WTC11 (cell line): ENCODE measurements around the gene SMAD6. TPM values are rescaled to one million over a fixed set of nuclear protein-coding genes. Genes with fewer than 3 reads are reported as not detected.

Source experiments
- ATAC-seq: fragments of 200-7000 bp; cut with Tn5 transposase; 2 replicates; pipeline ENCODE4 v1.10.0; 2021; ENCODE audit warnings: mild to moderate bottlenecking, moderate library complexity
- CTCF ChIA-PET: fragments of 300-600 bp; sonication (Branson Sonifier 250); formaldehyde crosslinking; loops from one replicate; lab custom pipeline; 2021; ENCODE audit warnings: antibody characterized with exemption; lab: Charles Lee
- POLR2A ChIA-PET: fragments of 350-600 bp; sonication (Branson Sonifier 250); formaldehyde crosslinking; loops from one replicate; lab custom pipeline; 2021; ENCODE audit warnings: antibody characterized with exemption; lab: Charles Lee
- DNase-seq: peaks from one replicate; pipeline ENCODE4 v3.0.0; 2021; ENCODE audit warnings: low spot score
- H3K27ac Mint-ChIP-seq: 2 replicates; pipeline ENCODE4 v1.8.0; 2021; ENCODE audit warnings: mixed read lengths
- H3K27me3 Mint-ChIP-seq: 2 replicates; pipeline ENCODE4 v1.8.0; 2021; ENCODE audit warnings: low read depth, mild to moderate bottlenecking, moderate library complexity, mixed read lengths
- H3K36me3 Mint-ChIP-seq: 2 replicates; pipeline ENCODE4 v1.8.0; 2021; ENCODE audit warnings: mixed read lengths
- H3K4me1 Mint-ChIP-seq: 2 replicates; pipeline ENCODE4 v1.8.0; 2022; ENCODE audit warnings: mixed read lengths
- H3K4me3 Mint-ChIP-seq: 2 replicates; pipeline ENCODE4 v1.8.0; 2021; ENCODE audit warnings: mild to moderate bottlenecking, moderate library complexity, mixed read lengths
- H3K9me3 Mint-ChIP-seq: 2 replicates; pipeline ENCODE4 v1.8.0; 2021; ENCODE audit warnings: mixed read lengths
- EMX1 ChIP-seq: fragments of 250-450 bp; sonication (Bioruptor Pico); IDR thresholded peaks from 2 replicates; pipeline ENCODE4 v1.8.0; 2021; ENCODE audit warnings: mild to moderate bottlenecking
- GABPB1 ChIP-seq: sonication (generic); formaldehyde crosslinking; IDR thresholded peaks from 2 replicates; pipeline ENCODE4 v1.8.1; 2023; ENCODE audit warnings: mild to moderate bottlenecking, missing genetic modification reagents
- HMGA2 ChIP-seq: fragments of 250-450 bp; sonication (Bioruptor Pico); IDR thresholded peaks from 2 replicates; pipeline ENCODE4 v1.4.0; 2021; ENCODE audit warnings: mild to moderate bottlenecking, moderate library complexity
- RORB ChIP-seq: fragments of 250-450 bp; sonication (Bioruptor Pico); IDR thresholded peaks from 2 replicates; pipeline ENCODE4 v1.9.0; 2021; ENCODE audit warnings: mild to moderate bottlenecking
- SMAD3 ChIP-seq: sonication (generic); formaldehyde crosslinking; IDR thresholded peaks from 2 replicates; pipeline ENCODE4 v1.8.0; 2022; ENCODE audit warnings: missing genetic modification reagents, mild to moderate bottlenecking, borderline replicate concordance
- SMAD4 ChIP-seq: sonication (generic); formaldehyde crosslinking; IDR thresholded peaks from 2 replicates; pipeline ENCODE4 v1.8.0; 2022; ENCODE audit warnings: mild to moderate bottlenecking, missing genetic modification reagents
- SOX15 ChIP-seq: fragments of 250-450 bp; sonication (Bioruptor Pico); IDR thresholded peaks from 2 replicates; pipeline ENCODE4 v1.9.0; 2021; ENCODE audit warnings: mild to moderate bottlenecking
- TCF7 ChIP-seq: sonication (generic); formaldehyde crosslinking; IDR thresholded peaks from 2 replicates; pipeline ENCODE4 v1.8.0; 2022; ENCODE audit warnings: mild to moderate bottlenecking, low read depth, missing genetic modification reagents, moderate library complexity
- ZNF121 ChIP-seq: sonication (generic); formaldehyde crosslinking; IDR thresholded peaks from 2 replicates; pipeline ENCODE4 v1.8.0; 2023; ENCODE audit warnings: missing genetic modification reagents
- ZNF317 ChIP-seq: sonication (generic); formaldehyde crosslinking; IDR thresholded peaks from 2 replicates; pipeline ENCODE4 v1.8.1; 2023; ENCODE audit warnings: low read depth, mild to moderate bottlenecking, moderate library complexity, missing genetic modification reagents, borderline replicate concordance
- total RNA-seq: library from RNA; stranded (reverse); gene quantifications from 3 replicates; pipeline ENCODE4 v1.2.3, GENCODE V29; 2021
- TF ChIP-seq, protein P1 (sequence below): sonication (generic); formaldehyde crosslinking; IDR thresholded peaks from 2 replicates; pipeline ENCODE4 v1.8.0; 2022; ENCODE audit warnings: mild to moderate bottlenecking, missing genetic modification reagents
- TF ChIP-seq, protein P2 (sequence below): sonication (generic); formaldehyde crosslinking; IDR thresholded peaks from 2 replicates; pipeline ENCODE4 v1.8.0; 2022; ENCODE audit warnings: mild to moderate bottlenecking, missing genetic modification reagents
- TF ChIP-seq, protein P3 (sequence below): sonication (generic); formaldehyde crosslinking; IDR thresholded peaks from 2 replicates; pipeline ENCODE4 v1.8.1; 2022; ENCODE audit warnings: low read depth, missing genetic modification reagents, borderline replicate concordance
- TF ChIP-seq, protein P4 (sequence below): fragments of 250-450 bp; sonication (Bioruptor Pico); IDR thresholded peaks from 2 replicates; pipeline ENCODE4 v2.1.2; 2022; ENCODE audit warnings: mild to moderate bottlenecking, moderate library complexity
- TF ChIP-seq, protein P5 (sequence below): sonication (generic); formaldehyde crosslinking; IDR thresholded peaks from 2 replicates; pipeline ENCODE4 v1.8.0; 2022; ENCODE audit warnings: missing genetic modification reagents
- TF ChIP-seq, protein P6 (sequence below): sonication (generic); formaldehyde crosslinking; IDR thresholded peaks from 2 replicates; pipeline ENCODE4 v1.8.1; 2023; ENCODE audit warnings: mild to moderate bottlenecking, moderate library complexity, missing genetic modification reagents

Gene SMAD6
- total RNA-seq, 1 experiment from 2014 or later: 13.9 TPM

DNA sequence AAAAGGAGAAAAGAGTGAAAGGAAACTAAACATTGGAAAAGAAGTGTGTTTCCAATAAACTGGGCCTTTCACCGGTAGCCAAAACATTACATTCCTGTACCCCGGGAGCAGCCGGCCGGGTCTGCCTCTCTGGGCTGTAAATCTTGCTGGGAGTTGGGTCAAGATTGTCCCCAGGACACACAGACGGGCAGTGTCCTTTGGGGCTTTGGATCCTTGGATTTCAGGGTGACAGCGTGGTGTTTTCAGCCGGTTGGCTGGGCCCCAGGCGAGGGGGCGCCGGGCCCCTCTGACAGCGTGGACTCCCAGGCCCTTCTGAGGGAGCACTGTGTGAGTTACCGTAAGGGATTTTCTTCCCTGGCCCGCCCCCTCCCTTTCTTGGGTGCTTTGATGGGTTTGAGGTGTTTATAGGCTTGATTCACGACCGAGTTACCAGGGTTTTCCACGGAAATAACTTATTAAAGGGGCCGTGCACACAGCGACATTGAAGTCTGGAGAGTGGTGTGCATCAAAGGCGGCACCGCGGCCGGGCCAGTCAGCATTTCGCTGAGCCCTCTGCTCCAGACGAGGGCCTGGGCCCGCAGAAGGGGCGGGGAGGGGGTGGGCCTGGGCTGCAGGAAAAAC, 27.4 kb downstream of the SMAD6 start:
- TF ChIP-seq RORB: no peak
- TF ChIP-seq EMX1 (CRISPR knock-in tag): no peak
- TF ChIP-seq, protein P1, sequence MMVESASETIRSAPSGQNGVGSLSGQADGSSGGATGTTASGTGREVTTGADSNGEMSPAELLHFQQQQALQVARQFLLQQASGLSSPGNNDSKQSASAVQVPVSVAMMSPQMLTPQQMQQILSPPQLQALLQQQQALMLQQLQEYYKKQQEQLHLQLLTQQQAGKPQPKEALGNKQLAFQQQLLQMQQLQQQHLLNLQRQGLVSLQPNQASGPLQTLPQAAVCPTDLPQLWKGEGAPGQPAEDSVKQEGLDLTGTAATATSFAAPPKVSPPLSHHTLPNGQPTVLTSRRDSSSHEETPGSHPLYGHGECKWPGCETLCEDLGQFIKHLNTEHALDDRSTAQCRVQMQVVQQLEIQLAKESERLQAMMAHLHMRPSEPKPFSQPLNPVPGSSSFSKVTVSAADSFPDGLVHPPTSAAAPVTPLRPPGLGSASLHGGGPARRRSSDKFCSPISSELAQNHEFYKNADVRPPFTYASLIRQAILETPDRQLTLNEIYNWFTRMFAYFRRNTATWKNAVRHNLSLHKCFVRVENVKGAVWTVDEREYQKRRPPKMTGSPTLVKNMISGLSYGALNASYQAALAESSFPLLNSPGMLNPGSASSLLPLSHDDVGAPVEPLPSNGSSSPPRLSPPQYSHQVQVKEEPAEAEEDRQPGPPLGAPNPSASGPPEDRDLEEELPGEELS (CRISPR knock-in tag): no peak
- TF ChIP-seq, protein P2, sequence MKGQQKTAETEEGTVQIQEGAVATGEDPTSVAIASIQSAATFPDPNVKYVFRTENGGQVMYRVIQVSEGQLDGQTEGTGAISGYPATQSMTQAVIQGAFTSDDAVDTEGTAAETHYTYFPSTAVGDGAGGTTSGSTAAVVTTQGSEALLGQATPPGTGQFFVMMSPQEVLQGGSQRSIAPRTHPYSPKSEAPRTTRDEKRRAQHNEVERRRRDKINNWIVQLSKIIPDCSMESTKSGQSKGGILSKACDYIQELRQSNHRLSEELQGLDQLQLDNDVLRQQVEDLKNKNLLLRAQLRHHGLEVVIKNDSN (CRISPR knock-in tag): no peak
- CTCF ChIA-PET: interaction anchor here (1.4 kb wide), 1 partner anchor 122 kb away, joined by 4 read pairs; no protein-coding TSS in a partner anchor
- Mint-ChIP-seq H3K27me3 (no peaks in the 10 kb centered on the region), H3K9me3 (no peaks in the 10 kb centered on the region), H3K27ac (peak overlapping the region; percentile 27; the same call in 1 of the 2 replicates), H3K4me1 (peaks cover 26% of the 10 kb centered on the region), H3K36me3 (no peaks in the 10 kb centered on the region), H3K4me3 (no peak overlapping the region)
- no peak for DNase-seq
- POLR2A ChIA-PET: no interaction called here
- ATAC-seq: peak; percentile 65

DNA sequence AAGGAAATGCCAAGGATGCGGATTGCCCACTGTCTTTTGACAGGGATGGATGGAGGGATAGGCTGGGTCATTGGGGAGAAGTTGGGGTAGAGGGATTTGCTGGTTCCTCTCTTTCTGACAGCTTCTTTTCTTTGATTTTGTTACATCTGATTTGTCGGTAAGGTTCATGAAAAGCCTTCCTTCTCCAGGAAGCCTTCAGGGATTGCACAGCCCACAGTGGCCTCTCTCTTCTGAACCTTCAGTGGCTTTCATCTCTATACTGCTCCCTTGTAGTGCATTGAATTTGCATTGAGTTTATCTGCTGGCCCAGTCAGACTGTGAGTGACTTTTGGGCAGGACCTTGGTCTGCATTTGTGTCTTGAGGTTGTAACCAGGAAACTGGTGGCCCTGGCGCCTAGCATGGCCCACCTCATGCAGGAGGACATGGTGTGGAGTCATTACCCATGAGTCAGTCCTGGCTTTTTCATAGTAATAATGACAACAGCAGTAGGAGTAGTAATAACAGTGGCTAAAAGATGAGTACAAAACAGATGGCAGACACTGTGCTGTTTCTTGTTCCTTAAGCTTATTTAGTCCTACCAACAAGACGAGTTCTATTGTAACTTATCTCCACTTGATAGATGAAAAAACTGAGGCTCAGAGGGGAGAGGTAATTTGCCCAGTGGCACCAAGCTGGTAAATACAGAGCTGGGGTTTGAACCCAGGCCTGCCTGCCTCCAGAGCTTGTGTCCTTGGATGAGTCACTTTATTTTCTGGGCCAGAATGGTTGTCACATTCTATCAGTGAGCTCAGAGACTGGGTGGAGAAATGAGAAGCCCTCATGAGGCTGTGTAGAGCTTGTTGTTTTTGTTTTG, 28.4 kb downstream of the SMAD6 start:
- DNase-seq: no peak
- TF ChIP-seq GABPB1 (no peak), SMAD4 (CRISPR knock-in tag) (no peak), SMAD3 (CRISPR knock-in tag) (no peak), ZNF121 (CRISPR knock-in tag) (no peak), TCF7 (CRISPR knock-in tag) (no peak), SOX15 (CRISPR knock-in tag) (no peak)
- TF ChIP-seq, protein P3, sequence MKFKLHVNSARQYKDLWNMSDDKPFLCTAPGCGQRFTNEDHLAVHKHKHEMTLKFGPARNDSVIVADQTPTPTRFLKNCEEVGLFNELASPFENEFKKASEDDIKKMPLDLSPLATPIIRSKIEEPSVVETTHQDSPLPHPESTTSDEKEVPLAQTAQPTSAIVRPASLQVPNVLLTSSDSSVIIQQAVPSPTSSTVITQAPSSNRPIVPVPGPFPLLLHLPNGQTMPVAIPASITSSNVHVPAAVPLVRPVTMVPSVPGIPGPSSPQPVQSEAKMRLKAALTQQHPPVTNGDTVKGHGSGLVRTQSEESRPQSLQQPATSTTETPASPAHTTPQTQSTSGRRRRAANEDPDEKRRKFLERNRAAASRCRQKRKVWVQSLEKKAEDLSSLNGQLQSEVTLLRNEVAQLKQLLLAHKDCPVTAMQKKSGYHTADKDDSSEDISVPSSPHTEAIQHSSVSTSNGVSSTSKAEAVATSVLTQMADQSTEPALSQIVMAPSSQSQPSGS (CRISPR knock-in tag): no peak
- TF ChIP-seq, protein P4, sequence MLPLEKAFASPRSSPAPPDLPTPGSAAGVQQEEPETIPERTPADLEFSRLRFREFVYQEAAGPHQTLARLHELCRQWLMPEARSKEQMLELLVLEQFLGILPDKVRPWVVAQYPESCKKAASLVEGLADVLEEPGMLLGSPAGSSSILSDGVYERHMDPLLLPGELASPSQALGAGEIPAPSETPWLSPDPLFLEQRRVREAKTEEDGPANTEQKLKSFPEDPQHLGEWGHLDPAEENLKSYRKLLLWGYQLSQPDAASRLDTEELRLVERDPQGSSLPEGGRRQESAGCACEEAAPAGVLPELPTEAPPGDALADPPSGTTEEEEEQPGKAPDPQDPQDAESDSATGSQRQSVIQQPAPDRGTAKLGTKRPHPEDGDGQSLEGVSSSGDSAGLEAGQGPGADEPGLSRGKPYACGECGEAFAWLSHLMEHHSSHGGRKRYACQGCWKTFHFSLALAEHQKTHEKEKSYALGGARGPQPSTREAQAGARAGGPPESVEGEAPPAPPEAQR (CRISPR knock-in tag): no peak
- CTCF ChIA-PET: interaction anchor here (0.6 to 1.8 kb wide), 2 partner anchors 15 to 111 kb away, joined by 3 to 4 read pairs; no protein-coding TSS in a partner anchor
- no peak overlapping the region for H3K27ac Mint-ChIP-seq
- no peaks in the 10 kb centered on the region for H3K36me3 Mint-ChIP-seq
- no peaks in the 10 kb centered on the region for H3K27me3 Mint-ChIP-seq
- peaks cover 30% of the 10 kb centered on the region for H3K4me1 Mint-ChIP-seq
- no peaks in the 10 kb centered on the region for H3K9me3 Mint-ChIP-seq
- H3K4me3 Mint-ChIP-seq: no peak overlapping the region
- POLR2A ChIA-PET: no interaction called here
- no peak for ATAC-seq

DNA sequence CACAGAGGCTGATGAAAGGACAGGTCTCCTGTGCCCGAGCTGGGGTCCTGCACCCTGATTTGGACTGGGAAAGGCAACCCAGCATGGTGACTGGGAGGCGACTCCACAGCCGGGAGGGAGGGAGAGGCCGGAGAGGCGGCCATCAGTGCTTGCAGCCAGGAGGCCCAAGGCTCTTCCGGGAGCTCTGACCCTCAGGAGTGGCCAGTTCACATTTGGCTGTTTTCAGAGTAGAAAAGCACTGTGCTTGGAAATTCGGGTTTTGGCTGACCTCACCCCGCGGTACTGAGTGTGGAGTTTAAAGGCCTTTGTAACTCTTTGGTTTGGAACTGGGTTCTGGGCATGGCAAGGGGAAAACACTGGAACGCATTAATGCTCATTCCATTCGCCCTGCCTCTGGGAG, 31.9 kb downstream of the SMAD6 start:
- Mint-ChIP-seq H3K36me3 (no peaks in the 10 kb centered on the region), H3K4me3 (no peak overlapping the region), H3K9me3 (no peaks in the 10 kb centered on the region), H3K27ac (peak overlapping the region; percentile 84), H3K4me1 (peaks cover 40% of the 10 kb centered on the region), H3K27me3 (no peaks in the 10 kb centered on the region)
- ChIA-PET CTCF (interaction anchor here (1.0 to 2.0 kb wide), 3 partner anchors 11 to 117 kb away, joined by 4 to 7 read pairs (median 5); no protein-coding TSS in a partner anchor), POLR2A (no interaction called here)
- DNase-seq (no peak), ATAC-seq (no peak)
- TF ChIP-seq, protein P5, sequence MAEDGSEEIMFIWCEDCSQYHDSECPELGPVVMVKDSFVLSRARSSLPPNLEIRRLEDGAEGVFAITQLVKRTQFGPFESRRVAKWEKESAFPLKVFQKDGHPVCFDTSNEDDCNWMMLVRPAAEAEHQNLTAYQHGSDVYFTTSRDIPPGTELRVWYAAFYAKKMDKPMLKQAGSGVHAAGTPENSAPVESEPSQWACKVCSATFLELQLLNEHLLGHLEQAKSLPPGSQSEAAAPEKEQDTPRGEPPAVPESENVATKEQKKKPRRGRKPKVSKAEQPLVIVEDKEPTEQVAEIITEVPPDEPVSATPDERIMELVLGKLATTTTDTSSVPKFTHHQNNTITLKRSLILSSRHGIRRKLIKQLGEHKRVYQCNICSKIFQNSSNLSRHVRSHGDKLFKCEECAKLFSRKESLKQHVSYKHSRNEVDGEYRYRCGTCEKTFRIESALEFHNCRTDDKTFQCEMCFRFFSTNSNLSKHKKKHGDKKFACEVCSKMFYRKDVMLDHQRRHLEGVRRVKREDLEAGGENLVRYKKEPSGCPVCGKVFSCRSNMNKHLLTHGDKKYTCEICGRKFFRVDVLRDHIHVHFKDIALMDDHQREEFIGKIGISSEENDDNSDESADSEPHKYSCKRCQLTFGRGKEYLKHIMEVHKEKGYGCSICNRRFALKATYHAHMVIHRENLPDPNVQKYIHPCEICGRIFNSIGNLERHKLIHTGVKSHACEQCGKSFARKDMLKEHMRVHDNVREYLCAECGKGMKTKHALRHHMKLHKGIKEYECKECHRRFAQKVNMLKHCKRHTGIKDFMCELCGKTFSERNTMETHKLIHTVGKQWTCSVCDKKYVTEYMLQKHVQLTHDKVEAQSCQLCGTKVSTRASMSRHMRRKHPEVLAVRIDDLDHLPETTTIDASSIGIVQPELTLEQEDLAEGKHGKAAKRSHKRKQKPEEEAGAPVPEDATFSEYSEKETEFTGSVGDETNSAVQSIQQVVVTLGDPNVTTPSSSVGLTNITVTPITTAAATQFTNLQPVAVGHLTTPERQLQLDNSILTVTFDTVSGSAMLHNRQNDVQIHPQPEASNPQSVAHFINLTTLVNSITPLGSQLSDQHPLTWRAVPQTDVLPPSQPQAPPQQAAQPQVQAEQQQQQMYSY (CRISPR knock-in tag): no peak
- TF ChIP-seq HMGA2 (CRISPR knock-in tag) (no peak), ZNF317 (CRISPR knock-in tag) (no peak)
- TF ChIP-seq, protein P6, sequence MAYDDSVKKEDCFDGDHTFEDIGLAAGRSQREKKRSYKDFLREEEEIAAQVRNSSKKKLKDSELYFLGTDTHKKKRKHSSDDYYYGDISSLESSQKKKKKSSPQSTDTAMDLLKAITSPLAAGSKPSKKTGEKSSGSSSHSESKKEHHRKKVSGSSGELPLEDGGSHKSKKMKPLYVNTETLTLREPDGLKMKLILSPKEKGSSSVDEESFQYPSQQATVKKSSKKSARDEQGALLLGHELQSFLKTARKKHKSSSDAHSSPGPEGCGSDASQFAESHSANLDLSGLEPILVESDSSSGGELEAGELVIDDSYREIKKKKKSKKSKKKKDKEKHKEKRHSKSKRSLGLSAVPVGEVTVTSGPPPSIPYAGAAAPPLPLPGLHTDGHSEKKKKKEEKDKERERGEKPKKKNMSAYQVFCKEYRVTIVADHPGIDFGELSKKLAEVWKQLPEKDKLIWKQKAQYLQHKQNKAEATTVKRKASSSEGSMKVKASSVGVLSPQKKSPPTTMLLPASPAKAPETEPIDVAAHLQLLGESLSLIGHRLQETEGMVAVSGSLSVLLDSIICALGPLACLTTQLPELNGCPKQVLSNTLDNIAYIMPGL (CRISPR knock-in tag): no peak
